GM21528 (cell line): ENCODE measurements around the gene LRRC18.

Source experiments
- ATAC-seq: cut with Tn5 transposase; IDR thresholded peaks from one replicate; pipeline ENCODE4 v1.9.1; 2021; ENCODE audit warnings: mild to moderate bottlenecking, moderate library complexity; ENCODE audit not compliant: unreplicated experiment, low FRiP score

Gene LRRC18

GRCh38 chr10:48939790-48940325 is at the start of gene LRRC18:
LRRC18 (minus strand) TSS chr10:48939840; CDS start chr10:48914155, 25,685 bp downstream.
- no peak for ATAC-seq

- no peak for ATAC-seq
These were observed 46.0 kb upstream of the LRRC18 start for GRCh38 chr10:48985621-48986158.

DNA sequence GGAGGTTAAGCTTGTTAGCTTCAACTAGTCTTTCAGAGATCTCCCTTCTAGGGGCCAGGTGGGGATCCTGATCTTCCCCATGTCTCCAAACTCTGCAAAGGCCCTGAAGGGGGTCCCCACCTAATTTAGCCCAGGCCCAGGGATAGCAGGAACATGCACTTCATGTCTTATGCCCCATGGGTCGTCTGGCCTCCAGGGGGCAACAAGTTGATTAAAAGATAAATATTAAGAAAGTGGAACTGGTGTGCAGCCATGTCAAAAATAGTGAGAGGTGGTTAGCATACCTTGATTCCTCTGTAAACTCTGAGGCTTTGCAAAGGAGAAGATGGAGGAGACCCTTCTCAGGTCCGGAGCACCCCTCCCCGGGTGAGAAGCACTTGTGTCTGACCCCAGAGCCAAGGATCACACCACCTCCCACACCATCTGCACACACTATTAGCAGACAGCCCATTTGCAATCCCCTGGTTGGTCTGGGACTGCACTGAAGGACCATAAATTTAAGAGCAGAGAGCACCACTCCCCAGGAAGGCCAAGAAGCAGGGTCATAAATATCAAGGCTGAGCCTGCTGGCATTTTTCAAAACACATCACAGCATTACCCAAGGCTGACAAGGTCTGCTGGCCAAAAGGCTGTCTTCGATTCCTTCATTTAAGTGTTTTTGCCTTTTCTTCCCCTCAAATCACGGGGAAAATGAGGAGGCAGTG is 44.2 kb upstream of the LRRC18 start:
- no peak for ATAC-seq

DNA sequence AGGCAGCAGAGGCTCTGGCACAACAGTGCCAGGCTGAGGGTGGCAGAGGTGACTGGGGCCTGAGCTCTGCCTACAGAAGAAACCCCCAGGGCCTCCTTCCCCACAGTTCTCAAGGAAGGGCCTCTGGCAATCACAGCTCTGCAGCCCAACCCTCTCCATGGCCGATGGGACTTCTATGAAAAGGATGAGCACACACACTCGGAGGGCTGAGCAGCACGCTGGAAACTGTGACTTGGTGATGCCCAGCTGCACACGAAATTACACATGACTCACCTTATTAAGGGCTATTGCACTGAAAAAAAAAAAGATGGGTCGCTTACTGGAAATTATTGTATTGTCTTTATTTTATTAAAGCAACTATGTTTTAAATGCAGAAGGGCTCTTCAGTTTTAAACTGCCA is 42.9 kb upstream of the LRRC18 start:
- no peak for ATAC-seq

DNA sequence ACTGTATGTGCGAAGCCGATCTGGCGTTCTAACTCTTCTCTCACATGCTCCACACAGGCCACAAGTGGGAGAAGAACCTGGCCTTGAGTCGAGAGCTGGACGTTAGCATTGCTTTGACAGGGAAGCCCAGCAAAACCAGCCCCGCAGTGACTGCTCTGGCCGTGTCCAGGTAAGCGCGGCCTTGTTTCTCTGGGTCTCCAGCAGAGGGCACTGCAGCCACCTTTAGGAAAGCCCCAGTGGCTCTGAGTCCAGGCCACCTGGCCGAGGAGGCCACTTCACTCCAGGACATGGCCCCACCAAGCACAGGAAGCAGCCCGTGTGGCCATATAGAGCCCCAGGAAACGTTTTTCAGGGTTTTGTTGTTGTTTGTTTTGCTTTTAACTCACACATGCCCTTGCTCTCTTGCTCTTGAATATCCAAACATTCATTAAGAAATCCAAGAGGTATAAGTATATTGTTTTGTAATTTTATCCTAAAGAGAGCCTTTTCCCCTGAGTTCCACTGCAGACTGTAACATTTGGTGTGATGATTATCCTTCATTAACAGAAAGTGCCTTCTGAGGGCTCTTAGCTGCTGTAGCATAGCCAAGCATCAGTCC is 41.8 kb upstream of the LRRC18 start:
- ATAC-seq: no peak

DNA sequence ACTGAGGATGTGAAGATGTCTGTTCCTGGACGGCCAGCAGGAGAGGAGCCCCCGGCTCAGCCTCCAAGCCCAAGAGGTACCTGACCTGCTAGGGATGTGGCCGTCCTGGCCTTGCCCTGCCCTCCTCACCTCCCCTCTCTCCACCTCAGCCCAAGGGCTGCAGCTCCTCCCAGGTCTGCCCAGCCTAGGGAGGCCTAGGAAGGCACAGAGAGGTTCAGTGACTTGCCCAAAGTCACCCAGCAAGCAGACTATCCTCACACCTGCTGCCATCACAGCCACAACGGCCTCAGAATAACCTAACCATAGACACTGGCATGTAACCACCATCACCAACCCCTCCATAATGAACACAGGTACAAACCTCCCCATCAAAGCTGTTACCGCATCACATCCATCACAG is 38.7 kb upstream of the LRRC18 start:
- no peak for ATAC-seq

GRCh38 chr10:48976196-48976595 is 36.6 kb upstream of the LRRC18 start:
- ATAC-seq: no peak

DNA sequence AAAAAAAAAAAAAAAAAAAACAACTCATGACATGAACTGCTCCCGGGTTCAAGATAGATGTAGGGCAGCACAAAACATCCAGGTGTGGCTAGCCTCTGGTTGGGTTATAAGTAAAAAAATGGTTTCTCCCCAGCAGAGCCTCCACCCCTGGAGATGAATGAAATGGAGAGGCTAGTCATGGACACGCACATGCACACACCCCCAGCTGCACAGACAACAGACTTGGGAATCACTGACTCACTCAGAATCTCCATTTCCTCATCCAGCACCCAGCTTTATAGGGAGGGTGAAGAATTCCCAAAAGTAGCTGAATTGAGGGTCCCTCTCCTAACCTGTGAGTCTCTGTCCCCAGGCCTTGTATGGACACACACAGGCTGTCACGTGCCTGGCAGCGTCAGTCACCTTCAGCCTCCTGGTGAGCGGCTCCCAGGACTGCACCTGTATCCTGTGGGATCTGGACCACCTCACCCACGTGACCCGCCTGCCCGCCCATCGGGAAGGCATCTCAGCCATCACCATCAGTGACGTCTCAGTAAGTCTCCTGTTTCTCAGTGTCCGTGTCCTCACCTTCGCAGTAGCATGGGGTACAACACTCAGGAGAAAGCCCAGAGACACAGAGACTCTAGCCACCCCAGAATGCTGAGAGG is 35.0 kb upstream of the LRRC18 start:
- ATAC-seq: no peak

DNA sequence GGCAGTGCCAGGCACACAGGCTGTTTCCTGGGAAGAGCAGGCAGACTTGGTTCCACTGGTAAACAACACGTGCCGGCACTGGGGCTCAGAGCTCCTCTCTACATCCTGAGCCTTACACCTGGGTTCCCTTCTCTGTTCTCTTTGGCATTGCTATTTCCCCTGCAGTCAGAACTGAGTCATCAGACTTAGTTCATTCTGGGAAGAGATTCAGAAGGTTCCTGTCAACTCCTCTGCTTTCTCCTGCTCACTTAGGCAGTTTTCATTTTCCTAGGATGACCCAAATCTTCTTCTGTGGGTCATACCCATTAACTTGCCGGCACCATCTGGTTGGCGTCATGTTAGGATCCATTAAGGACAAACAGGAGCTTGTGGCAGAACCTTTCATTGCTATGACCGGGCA is 33.4 kb upstream of the LRRC18 start:
- no peak for ATAC-seq

GRCh38 chr10:48970654-48971053 is 31.0 kb upstream of the LRRC18 start:
- ATAC-seq: no peak

DNA sequence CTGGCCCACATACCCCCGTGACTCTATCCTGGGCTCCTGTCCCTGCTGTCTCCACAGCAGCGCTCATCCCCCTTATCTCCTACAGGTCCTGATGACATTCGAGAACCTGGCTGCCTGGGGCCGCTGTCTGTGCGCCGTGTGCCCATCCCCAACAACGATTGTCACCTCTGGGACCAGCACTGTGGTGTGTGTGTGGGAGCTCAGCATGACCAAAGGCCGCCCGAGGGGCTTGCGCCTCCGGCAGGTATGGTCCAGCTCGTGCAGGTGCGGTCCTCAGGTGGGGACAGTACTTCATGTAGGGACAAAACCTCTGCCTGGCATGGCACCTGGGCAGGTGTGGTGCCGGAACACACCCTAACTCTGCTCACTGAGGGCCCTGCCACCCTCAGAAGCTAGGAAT is 30.4 kb upstream of the LRRC18 start:
- no peak for ATAC-seq

- ATAC-seq: no peak
These were observed 28.4 kb upstream of the LRRC18 start for GRCh38 chr10:48968036-48968435.

DNA sequence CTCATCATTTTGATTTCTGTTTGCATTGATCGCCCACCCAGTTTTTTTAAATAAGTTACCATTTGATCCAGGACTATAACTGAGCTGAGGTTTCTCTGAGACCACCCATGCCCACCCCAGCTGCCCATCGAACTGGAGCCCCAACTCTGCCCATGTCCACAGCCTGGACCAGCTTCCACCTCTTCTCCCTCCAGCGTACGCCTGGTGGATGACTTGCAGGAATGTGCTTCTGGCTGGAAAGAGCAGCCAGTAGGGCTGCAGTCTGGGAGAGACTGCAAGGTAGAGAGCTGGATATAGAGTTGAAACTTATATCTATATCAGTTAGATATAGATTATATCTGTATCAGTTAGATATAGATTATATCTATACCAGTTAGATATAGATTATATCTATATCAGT is 25.8 kb upstream of the LRRC18 start:
- ATAC-seq: no peak

- ATAC-seq: no peak
These were observed 24.4 kb upstream of the LRRC18 start for GRCh38 chr10:48964038-48964437.

DNA sequence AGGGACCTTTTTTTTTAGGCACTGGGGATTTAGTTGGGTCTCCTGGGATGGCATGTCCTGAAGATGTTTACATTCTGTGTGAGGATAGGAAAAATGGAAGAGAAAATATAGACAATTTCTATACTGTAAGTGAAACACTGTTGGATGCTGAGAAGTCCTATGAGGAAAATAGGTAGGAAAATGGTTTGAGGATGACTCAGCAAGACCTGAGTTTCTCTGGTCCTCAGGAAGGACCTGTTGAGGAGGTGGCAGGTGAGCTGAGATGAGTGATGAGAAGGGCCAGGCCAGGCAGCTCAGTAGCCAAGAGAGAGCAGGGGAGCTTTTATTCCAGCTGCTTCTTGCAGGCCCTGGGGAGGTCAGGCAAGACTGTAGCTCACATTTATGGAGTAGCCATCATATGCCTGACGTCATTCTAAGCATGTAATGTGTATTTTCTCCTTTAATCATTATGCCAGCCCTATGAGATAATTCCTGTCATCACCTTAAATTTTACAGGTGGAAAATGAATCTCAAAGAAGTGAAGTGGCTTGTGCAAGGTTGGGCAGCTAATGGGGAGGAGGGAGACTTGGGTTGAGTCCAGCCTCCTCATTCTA is 19.1 kb upstream of the LRRC18 start:
- no peak for ATAC-seq

DNA sequence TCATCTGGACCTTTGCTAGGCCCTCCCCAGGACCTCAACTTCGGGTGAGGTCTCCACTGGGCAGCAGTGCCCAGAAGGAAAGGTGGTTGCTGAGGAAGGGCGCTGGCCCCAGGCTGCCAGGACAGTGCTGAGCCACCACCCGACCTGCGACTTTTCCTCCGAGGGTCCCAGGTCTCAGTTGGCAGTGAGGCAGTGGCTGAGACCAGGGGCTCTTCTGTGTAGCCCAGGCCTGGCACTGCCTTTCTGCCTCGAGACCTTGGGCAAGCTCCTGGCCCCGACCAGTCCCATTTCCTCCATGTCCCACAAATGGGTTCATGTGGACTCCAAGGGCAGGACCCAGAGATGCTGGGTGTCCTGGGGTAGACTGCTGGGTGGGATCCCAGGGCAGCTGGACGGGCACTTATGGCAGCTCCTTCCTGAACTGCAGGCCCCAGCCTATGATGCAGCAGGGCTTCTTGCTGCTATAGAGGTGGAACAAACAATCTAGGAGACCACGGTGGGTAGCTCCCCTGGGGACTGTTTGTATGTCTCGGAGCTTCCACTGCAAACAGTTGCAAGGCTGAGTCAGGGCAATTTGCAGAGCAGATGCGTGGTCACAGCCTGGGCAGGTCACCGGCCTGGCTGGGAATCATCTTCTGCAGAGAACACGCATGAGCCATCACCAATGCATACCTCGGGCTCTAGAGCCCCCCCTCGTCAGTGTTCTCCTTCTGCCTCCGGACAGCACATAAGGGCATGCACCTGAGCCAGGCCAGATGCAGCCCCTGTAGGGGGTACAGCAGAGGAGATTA is 17.9 kb upstream of the LRRC18 start:
- no peak for ATAC-seq

- ATAC-seq: no peak
These were observed 12.1 kb upstream of the LRRC18 start for GRCh38 chr10:48951707-48952106.

- ATAC-seq: no peak
These were observed 8.9 kb upstream of the LRRC18 start for GRCh38 chr10:48948470-48949037.

- no peak for ATAC-seq
These were observed 8.2 kb upstream of the LRRC18 start for GRCh38 chr10:48947690-48948469.
